WTC11 (cell line): ENCODE results near the gene USP44. TPM values are rescaled to one million over a fixed set of nuclear protein-coding genes. Genes with fewer than 3 reads are reported as not detected.

Source experiments
- ATAC-seq: fragments of 200-7000 bp; cut with Tn5 transposase; 2 replicates; pipeline ENCODE4 v1.10.0; 2021; ENCODE audit warnings: mild to moderate bottlenecking, moderate library complexity
- CTCF ChIA-PET: fragments of 300-600 bp; sonication (Branson Sonifier 250); formaldehyde crosslinking; loops from one replicate; lab custom pipeline; 2021; ENCODE audit warnings: antibody characterized with exemption; lab: Charles Lee
- POLR2A ChIA-PET: fragments of 350-600 bp; sonication (Branson Sonifier 250); formaldehyde crosslinking; loops from one replicate; lab custom pipeline; 2021; ENCODE audit warnings: antibody characterized with exemption; lab: Charles Lee
- DNase-seq: peaks from one replicate; pipeline ENCODE4 v3.0.0; 2021; ENCODE audit warnings: low spot score
- H3K27ac Mint-ChIP-seq: 2 replicates; pipeline ENCODE4 v1.8.0; 2021; ENCODE audit warnings: mixed read lengths
- H3K27me3 Mint-ChIP-seq: 2 replicates; pipeline ENCODE4 v1.8.0; 2021; ENCODE audit warnings: low read depth, mild to moderate bottlenecking, moderate library complexity, mixed read lengths
- H3K36me3 Mint-ChIP-seq: 2 replicates; pipeline ENCODE4 v1.8.0; 2021; ENCODE audit warnings: mixed read lengths
- H3K4me1 Mint-ChIP-seq: 2 replicates; pipeline ENCODE4 v1.8.0; 2022; ENCODE audit warnings: mixed read lengths
- H3K4me3 Mint-ChIP-seq: 2 replicates; pipeline ENCODE4 v1.8.0; 2021; ENCODE audit warnings: mild to moderate bottlenecking, moderate library complexity, mixed read lengths
- H3K9me3 Mint-ChIP-seq: 2 replicates; pipeline ENCODE4 v1.8.0; 2021; ENCODE audit warnings: mixed read lengths
- ARID4B ChIP-seq: sonication (generic); formaldehyde crosslinking; IDR thresholded peaks from 2 replicates; pipeline ENCODE4 v1.8.0; 2023; ENCODE audit warnings: missing genetic modification reagents, mild to moderate bottlenecking, borderline replicate concordance
- ATF6 ChIP-seq: sonication (generic); formaldehyde crosslinking; IDR thresholded peaks from 2 replicates; pipeline ENCODE4 v1.8.1; 2023; ENCODE audit warnings: mild to moderate bottlenecking, missing genetic modification reagents
- CDX4 ChIP-seq: fragments of 250-450 bp; sonication (Bioruptor Pico); IDR thresholded peaks from 2 replicates; pipeline ENCODE4 v1.9.0; 2021; ENCODE audit warnings: moderate library complexity, mild to moderate bottlenecking, inconsistent platforms, borderline replicate concordance
- ELF4 ChIP-seq: sonication (generic); formaldehyde crosslinking; IDR thresholded peaks from 2 replicates; pipeline ENCODE4 v1.8.1; 2022; ENCODE audit warnings: low read depth, mild to moderate bottlenecking, moderate library complexity, missing genetic modification reagents
- EMX1 ChIP-seq: fragments of 250-450 bp; sonication (Bioruptor Pico); IDR thresholded peaks from 2 replicates; pipeline ENCODE4 v1.8.0; 2021; ENCODE audit warnings: mild to moderate bottlenecking
- FOXJ3 ChIP-seq: sonication (generic); formaldehyde crosslinking; IDR thresholded peaks from 2 replicates; pipeline ENCODE4 v1.9.0; 2021; ENCODE audit warnings: missing genetic modification reagents, mild to moderate bottlenecking, borderline replicate concordance
- FOXK1 ChIP-seq: sonication (generic); formaldehyde crosslinking; IDR thresholded peaks from 2 replicates; pipeline ENCODE4 v1.8.0; 2022; ENCODE audit warnings: mild to moderate bottlenecking, moderate library complexity, missing genetic modification reagents
- GRHL2 ChIP-seq: fragments of 250-450 bp; sonication (Bioruptor Pico); IDR thresholded peaks from 2 replicates; pipeline ENCODE4 v1.8.0; 2022; ENCODE audit warnings: mild to moderate bottlenecking, moderate library complexity; ENCODE audit not compliant: insufficient replicate concordance, severe bottlenecking
- HMGXB4 ChIP-seq: sonication (generic); formaldehyde crosslinking; IDR thresholded peaks from 2 replicates; pipeline ENCODE4 v1.8.1; 2023; ENCODE audit warnings: mild to moderate bottlenecking, moderate library complexity, missing genetic modification reagents
- JAZF1 ChIP-seq: fragments of 250-450 bp; sonication (Bioruptor Pico); IDR thresholded peaks from 2 replicates; pipeline ENCODE4 v1.9.0; 2021; ENCODE audit warnings: moderate library complexity, mild to moderate bottlenecking, inconsistent platforms
- MAX ChIP-seq: sonication (generic); formaldehyde crosslinking; IDR thresholded peaks from 2 replicates; pipeline ENCODE4 v1.8.0; 2022; ENCODE audit warnings: mild to moderate bottlenecking, missing genetic modification reagents
- MXD4 ChIP-seq: fragments of 250-450 bp; sonication (Bioruptor Pico); IDR thresholded peaks from 2 replicates; pipeline ENCODE4 v1.8.0; 2021; ENCODE audit warnings: mild to moderate bottlenecking, moderate library complexity, borderline replicate concordance
- NR1H2 ChIP-seq: sonication (generic); formaldehyde crosslinking; IDR thresholded peaks from 2 replicates; pipeline ENCODE4 v1.9.0; 2021; ENCODE audit warnings: mild to moderate bottlenecking, moderate library complexity, missing genetic modification reagents
- SMAD3 ChIP-seq: sonication (generic); formaldehyde crosslinking; IDR thresholded peaks from 2 replicates; pipeline ENCODE4 v1.8.0; 2022; ENCODE audit warnings: missing genetic modification reagents, mild to moderate bottlenecking, borderline replicate concordance
- SP1 ChIP-seq: sonication (generic); formaldehyde crosslinking; conservative IDR thresholded peaks from 2 replicates; pipeline ENCODE4 v1.8.1; 2022; ENCODE audit warnings: missing genetic modification reagents
- TCF7 ChIP-seq: sonication (generic); formaldehyde crosslinking; IDR thresholded peaks from 2 replicates; pipeline ENCODE4 v1.8.0; 2022; ENCODE audit warnings: mild to moderate bottlenecking, low read depth, missing genetic modification reagents, moderate library complexity
- USF1 ChIP-seq: sonication (generic); formaldehyde crosslinking; IDR thresholded peaks from 2 replicates; pipeline ENCODE4 v1.8.0; 2022; ENCODE audit warnings: mild to moderate bottlenecking, missing genetic modification reagents
- ZNF219 ChIP-seq: sonication (generic); formaldehyde crosslinking; IDR thresholded peaks from 2 replicates; pipeline ENCODE4 v1.8.0; 2023; ENCODE audit warnings: missing genetic modification reagents, mild to moderate bottlenecking, borderline replicate concordance
- ZNF396 ChIP-seq: fragments of 250-450 bp; sonication (Bioruptor Pico); IDR thresholded peaks from 2 replicates; pipeline ENCODE4 v1.8.0; 2021; ENCODE audit warnings: mild to moderate bottlenecking, moderate library complexity, borderline replicate concordance
- ZNF416 ChIP-seq: fragments of 250-450 bp; sonication (Bioruptor Pico); IDR thresholded peaks from 2 replicates; pipeline ENCODE4 v1.9.0; 2021; ENCODE audit warnings: mild to moderate bottlenecking, inconsistent platforms
- ZNF425 ChIP-seq: fragments of 250-450 bp; sonication (Bioruptor Pico); conservative IDR thresholded peaks from 2 replicates; pipeline ENCODE4 v1.9.0; 2021; ENCODE audit warnings: mild to moderate bottlenecking
- total RNA-seq: library from RNA; stranded (reverse); gene quantifications from 3 replicates; pipeline ENCODE4 v1.2.3, GENCODE V29; 2021

USP44 gene
- total RNA-seq, 1 experiment from 2014 or later, result 93.4 TPM

GRCh38 chr12:95557625-95558024 is 6.3 kb upstream of the USP44 start (continued):
- no peak for TF ChIP-seq GRHL2 (CRISPR knock-in tag)
- no peak for TF ChIP-seq SMAD3 (CRISPR knock-in tag)
- TF ChIP-seq FOXK1 (CRISPR knock-in tag), result no peak
- TF ChIP-seq JAZF1 (CRISPR knock-in tag), result no peak
- TF ChIP-seq MAX (CRISPR knock-in tag), result no peak
- TF ChIP-seq ATF6, result no peak
- TF ChIP-seq HMGXB4, result no peak
- TF ChIP-seq ZNF416 (CRISPR knock-in tag), result no peak
- no peak for TF ChIP-seq EMX1

- Mint-ChIP-seq H3K4me1 (peaks cover 40% of the 10 kb centered on the region), H3K27me3 (no peaks in the 10 kb centered on the region), H3K4me3 (no peak overlapping the region), H3K36me3 (peaks cover 3% of the 10 kb centered on the region), H3K9me3 (no peaks in the 10 kb centered on the region), H3K27ac (peak overlapping the region; percentile 3; the same call in 1 of the 2 replicates)
- ChIA-PET CTCF (interaction anchor here (1.7 kb wide), 1 partner anchor 20 kb away, joined by 16 read pairs; no protein-coding TSS in a partner anchor), POLR2A (no interaction called here)
- no peak for DNase-seq
- ATAC-seq, result no peak
- TF ChIP-seq MXD4 (CRISPR knock-in tag), result no peak
- TF ChIP-seq ZNF425 (CRISPR knock-in tag), result no peak
- TF ChIP-seq ARID4B (CRISPR knock-in tag), result no peak
- TF ChIP-seq FOXJ3, result no peak
- TF ChIP-seq ELF4 (CRISPR knock-in tag), result no peak
- no peak for TF ChIP-seq USF1 (CRISPR knock-in tag)
- no peak for TF ChIP-seq ZNF396 (CRISPR knock-in tag)
- no peak for TF ChIP-seq SP1 (CRISPR knock-in tag)
- no peak for TF ChIP-seq CDX4 (CRISPR knock-in tag)
- no peak for TF ChIP-seq ZNF219 (CRISPR knock-in tag)
- TF ChIP-seq HMGXB4, result no peak
- no peak for TF ChIP-seq NR1H2 (CRISPR knock-in tag)
- TF ChIP-seq TCF7 (CRISPR knock-in tag), result no peak
Observed at GRCh38 chr12:95554532-95555071, 3.3 kb upstream of the USP44 start.
